ENCODE data around the gene ZC3H13.

Gene ZC3H13

GRCh38 chr13:46071590-46072249, 19.2 kb upstream of the ZC3H13 start:
- DNase-seq (ENCODE audit: insufficient read length, low spot score) (peak; percentile 40), FAIRE-seq (no peak)

DNA sequence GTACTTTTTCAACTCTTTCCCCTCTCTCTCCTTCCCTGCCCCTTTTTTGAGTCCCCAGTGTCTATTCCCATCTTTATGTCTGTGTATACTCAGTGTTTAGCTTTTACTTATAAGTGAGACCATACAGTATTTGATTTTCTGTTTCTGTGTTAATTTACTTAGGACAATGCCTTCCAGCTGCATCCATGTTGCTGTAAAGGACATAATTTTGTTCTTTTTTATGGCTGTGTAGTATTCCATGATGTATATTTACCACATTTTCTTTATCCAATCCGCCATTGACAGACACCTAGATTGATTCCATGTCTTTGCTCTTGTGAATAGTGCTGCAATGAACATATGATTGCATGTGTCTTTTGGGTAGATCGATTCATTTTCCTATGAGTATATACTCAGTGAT, 10.7 kb upstream of the ZC3H13 start:
- FAIRE-seq, result no peak
- no peak for DNase-seq (ENCODE audit: insufficient read length, low spot score)

DNA sequence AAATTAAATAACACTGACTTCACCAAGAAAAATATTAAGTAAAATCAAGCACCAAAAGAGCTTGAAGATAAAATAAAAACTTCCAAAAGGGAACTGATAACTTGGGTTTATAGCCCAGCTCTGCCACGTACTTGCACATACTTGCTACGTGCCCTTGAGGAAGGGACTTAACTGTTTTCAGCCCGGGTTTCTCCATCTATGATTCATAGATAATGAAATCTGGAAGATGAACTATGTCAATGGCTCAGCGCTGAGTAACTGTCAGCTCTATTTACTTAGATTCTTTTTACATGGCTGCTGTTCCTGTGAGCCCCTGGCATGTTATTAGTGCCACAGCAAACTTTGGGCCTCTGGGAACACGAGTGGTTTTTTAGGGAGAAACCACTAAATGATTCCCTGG, 9.6 kb upstream of the ZC3H13 start:
- DNase-seq (ENCODE audit: insufficient read length, low spot score) (no peak), FAIRE-seq (no peak)

DNA sequence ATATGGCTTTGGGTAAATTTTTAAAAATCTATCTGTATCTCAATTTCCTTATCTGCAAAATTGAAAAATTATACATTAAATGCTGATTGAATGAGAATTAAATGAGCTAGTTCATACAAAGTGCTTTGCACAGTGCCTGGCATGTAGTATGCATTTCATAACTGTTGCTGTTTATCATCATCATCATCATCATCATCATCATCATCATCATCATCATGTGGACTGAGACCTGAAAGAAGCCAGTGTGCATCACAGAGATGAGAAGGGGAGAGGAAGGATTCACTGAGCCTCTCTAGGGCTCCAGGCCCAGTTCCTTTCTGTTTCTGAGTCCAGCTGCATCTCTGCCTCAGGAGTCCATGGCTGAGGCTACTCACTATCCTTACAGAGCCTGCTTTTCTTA, 6.9 kb upstream of the ZC3H13 start:
- DNase-seq (ENCODE audit: insufficient read length, low spot score) (no peak), FAIRE-seq (no peak)

- no peak for FAIRE-seq
- DNase-seq (ENCODE audit: insufficient read length, low spot score), result no peak
These were observed 5.7 kb upstream of the ZC3H13 start for GRCh38 chr13:46058268-46058667.

DNA sequence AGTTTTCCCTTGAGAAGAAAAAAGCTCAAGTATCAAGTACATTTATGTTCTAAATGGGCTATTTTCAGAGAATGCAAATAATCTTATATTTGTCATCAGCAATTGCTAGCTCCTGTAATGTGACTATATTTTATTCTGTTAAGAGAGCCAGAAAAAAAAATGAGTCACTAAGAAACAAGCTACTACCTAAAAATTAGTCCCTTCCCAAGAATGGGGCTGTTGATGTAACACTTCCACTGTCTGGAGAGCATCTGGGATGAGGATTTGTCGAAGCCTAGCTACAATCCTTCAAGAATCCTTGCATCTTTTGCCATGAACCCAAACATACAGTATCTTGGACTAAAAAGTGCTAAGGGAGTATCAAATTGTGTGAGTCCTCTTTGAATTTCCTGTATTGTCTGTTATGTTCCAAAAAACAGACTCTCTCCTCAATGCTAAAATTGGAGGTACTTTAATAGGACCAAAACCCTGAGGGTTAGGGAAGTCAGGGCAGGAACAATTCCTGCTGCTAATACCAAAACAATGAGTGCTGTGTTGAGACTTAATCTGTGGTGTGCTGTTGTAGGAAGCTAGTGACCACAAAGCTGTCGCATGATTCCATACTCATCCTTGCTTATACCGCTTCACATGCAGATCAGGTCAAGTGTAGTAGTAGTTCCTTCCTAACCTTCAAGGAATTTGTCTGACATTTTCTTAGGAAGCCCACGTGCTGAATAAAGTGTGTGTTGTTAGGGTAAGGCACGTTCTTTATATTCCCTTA, 4.9 kb upstream of the ZC3H13 start:
- DNase-seq (ENCODE audit: insufficient read length, low spot score) (no peak), FAIRE-seq (no peak)

DNA sequence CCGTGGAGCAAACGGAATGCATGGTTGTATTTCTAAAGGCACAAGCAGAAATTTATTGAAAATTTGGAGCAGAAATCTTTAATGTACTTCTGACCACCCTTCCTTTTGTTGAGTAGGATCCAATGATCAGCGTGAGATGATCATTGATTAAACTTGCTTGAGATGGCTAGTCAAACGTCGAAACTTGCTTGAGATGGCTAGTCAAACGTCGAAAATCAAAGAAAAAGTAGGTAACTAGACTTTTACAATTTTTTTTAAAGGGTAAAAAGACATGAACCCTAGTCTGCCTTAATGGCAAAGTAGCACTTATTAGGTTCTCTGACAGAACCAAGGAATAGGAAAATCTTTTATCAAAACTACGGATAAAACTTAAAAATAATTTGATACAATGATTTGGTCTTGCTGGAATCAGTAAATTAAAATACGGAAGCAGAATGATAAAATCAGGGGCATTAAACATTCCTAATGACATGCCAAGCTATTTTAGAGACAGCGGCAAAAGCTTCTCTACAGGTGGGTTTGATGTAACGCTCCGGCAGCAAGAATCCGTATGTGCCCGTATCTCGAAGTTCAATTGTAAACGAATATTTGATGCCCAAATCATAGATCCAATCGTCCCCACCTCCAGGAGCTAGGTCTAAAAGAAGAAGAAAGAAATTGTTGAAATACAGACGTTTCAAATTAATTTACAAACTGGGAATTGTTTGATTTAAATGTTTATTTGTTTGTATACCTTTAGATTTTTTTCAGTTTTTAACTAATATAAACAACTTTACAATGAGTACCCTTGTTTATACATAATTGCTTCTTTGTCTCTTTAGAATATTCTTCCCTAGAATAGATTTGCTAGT, 841 bp upstream of the ZC3H13 start:
- FAIRE-seq (peak; percentile 52), DNase-seq (ENCODE audit: insufficient read length, low spot score) (no peak)

DNA sequence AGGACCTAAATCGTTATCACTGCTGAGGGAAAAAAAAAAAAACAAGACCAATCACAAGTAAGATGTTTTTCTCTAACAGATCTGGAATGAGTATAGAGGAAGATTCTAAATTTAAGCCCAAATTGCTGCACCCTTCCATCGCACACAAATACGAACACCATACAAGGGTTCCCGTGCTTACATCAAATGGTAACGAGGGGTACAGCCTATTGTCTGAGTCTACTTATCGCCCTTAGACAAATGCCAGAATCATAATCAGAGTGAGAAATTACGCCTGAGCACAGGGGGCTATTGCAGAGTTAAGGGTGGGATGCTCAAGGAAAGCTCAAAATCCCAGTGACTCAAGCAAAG, 603 bp downstream of the ZC3H13 start:
- DNase-seq (ENCODE audit: insufficient read length, low spot score) (no peak), FAIRE-seq (peak; percentile 49)

- DNase-seq (ENCODE audit: insufficient read length, low spot score), result no peak
- no peak for FAIRE-seq
These were observed 1.8 kb downstream of the ZC3H13 start for GRCh38 chr13:46050771-46051170.

GRCh38 chr13:46045424-46045823, 7.1 kb downstream of the ZC3H13 start:
- no peak for DNase-seq (ENCODE audit: insufficient read length, low spot score)
- FAIRE-seq, result no peak

GRCh38 chr13:46043647-46044046, 8.9 kb downstream of the ZC3H13 start:
- FAIRE-seq (no peak), DNase-seq (ENCODE audit: insufficient read length, low spot score) (no peak)

DNA sequence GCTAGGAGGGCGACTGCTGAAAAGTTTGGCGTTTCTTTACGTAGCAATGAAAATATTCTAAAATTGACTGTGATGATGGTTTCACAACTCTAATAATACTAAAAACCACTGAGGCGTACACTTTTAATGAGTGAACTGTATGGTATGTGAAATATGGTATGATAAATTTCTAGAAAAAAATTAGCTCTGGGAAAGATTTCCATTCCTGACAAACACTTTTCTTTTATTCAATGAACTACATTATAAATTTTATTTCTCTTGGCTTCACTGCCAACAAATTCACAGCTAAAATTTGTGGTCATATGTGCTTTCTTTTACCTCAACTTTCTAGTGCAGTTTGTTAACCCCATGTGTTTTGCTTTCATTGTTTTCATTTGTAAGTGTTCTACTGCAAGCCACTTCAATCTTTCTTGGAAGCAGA, 11.1 kb downstream of the ZC3H13 start:
- DNase-seq (ENCODE audit: insufficient read length, low spot score) (no peak), FAIRE-seq (peak; percentile 52)

GRCh38 chr13:46040763-46041162, 11.8 kb downstream of the ZC3H13 start:
- FAIRE-seq, result peak; percentile 35
- no peak for DNase-seq (ENCODE audit: insufficient read length, low spot score)

DNA sequence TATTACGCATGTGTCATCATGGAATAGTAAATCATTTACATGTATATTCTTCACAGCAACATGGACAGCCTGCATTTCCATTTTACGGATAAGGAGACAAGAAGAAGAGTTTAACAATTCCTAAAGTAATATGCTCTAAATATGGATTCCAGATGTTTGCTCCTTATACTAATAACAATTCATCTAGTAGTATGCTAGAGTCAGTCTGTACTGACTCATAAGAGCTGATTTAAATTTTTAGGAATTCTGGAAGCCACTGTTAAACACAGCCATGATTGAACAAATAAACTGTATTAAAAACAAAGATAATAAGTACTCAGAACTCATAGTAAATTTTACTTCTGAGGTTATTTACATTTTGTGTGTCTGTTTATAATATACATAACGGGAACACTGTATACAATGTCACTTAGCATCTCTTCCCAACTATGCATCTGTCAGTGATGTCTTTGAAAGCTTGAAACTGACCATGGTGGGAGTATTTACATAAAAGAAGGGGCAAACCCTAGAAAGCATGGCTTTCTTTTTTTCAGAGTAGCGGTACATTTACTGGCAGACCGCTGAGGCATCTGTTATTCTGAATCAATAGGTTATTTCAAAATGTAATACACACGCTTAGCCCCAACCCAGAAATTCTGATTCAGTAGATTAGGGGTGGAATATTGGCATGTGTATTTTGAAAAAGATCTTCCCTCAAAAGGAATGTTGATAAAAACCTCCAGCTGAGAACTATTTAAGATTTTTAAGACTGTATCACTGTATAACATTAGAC, 12.9 kb downstream of the ZC3H13 start:
- FAIRE-seq (no peak), DNase-seq (ENCODE audit: insufficient read length, low spot score) (no peak)

DNA sequence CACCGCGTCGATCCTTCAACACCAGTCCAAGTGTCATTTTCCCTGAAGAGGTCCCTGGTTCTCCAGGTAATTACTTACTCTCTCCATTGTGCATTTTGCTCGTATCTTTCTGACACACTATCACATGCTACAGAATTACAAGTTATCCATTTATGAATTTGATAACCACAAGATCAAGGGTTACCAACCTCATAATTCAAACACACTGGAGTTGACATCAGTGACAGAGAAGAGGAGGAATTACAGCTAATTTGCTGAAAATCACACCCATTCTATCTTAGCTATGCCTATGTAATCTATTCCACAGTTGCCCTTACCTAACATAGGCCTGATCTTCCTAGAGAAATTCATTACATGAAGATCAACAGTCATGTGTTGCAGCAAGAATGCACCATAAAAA, 14.2 kb downstream of the ZC3H13 start:
- DNase-seq (ENCODE audit: insufficient read length, low spot score) (no peak), FAIRE-seq (no peak)

GRCh38 chr13:46035066-46035465, 17.5 kb downstream of the ZC3H13 start:
- FAIRE-seq (no peak), DNase-seq (ENCODE audit: insufficient read length, low spot score) (no peak)

- FAIRE-seq, result peak; percentile 62
- DNase-seq (ENCODE audit: insufficient read length, low spot score), result no peak
These were observed 20.2 kb downstream of the ZC3H13 start for GRCh38 chr13:46032341-46032740.

DNA sequence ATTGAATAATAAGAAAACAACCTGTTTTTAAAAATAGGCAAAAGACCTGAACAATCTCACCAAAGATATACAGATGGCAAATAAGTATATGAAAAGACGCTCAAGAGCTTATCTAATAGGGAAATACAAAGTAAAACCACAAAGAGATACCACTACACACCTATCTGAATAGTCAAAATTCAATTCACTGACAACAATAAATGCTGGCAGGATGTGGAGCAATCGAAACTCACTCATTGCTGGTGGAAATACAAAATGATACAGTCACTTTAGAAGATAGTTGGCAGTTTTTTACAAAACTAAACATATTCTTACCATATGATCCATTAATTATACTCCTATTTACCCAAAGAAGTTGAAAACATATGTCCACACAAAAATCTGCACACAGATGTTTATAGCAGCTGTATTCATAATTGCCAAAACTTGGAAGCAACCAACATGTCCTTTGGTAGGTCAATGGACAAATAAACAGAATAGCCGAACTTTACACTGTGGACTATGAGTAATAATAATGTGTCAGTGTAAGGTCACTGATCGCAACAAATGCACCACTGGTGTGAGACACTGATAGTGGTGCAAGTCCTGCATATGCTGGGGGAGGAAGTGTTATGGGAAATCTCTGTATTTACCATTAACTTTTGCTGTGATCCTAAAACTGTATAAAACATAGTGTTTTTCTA, 20.8 kb downstream of the ZC3H13 start:
- FAIRE-seq, result no peak
- no peak for DNase-seq (ENCODE audit: insufficient read length, low spot score)

DNA sequence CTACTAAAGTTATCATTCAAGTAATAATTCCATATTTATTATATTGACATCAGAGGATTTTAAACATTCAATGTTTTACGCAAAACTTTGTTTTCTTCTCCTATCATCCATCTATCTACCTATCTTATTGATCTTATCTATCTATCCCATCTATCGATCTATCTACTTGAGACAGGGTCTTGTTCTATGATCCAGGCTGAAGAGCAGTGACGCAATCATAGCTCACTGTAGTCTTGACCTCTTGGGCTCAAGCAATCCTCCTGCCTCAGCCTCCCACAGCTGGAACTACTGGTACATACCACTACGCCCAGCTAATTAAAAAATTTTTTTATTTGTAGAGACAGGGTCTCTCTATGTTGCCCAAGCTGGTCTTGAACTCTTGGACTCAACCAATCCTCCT, 27.4 kb downstream of the ZC3H13 start:
- DNase-seq (ENCODE audit: insufficient read length, low spot score), result no peak
- FAIRE-seq, result no peak

GRCh38 chr13:46022481-46022880, 30.1 kb downstream of the ZC3H13 start:
- DNase-seq (ENCODE audit: insufficient read length, low spot score) (no peak), FAIRE-seq (no peak)

Data from GM19239 (cell line).